ENCODE results near the gene UBTF. TPM values are rescaled to one million over a fixed set of nuclear protein-coding genes. Genes with fewer than 3 reads are reported as not detected.
A peak's percentile ranks its signal among the peaks of the same experiment; 100 is the strongest.

The UBTF gene
- total RNA-seq, 6 experiments from 2014 or later, result 22.3 to 35.9 (median 32.0) TPM

- Histone ChIP-seq H3K4me1 (peaks cover 0 to 22% (median 11%) of the 10 kb centered on the region in 4 donors), H3K27me3 (no peaks in the 10 kb centered on the region), H3K4me3 (no peak overlapping the region), H3K9me3 (no peaks in the 10 kb centered on the region), H3K27ac (no peak overlapping the region), H3K36me3 (no peaks in the 10 kb centered on the region)
- DNase-seq, result peak in 2 of 3 donors; percentile 65 to 85
- peak in 3 of 4 donors; percentile 1 to 38 (median 34) for ATAC-seq
- no peak for TF ChIP-seq CTCF (IDR thresholded peaks at IDR 0.05)
- no peak for TF ChIP-seq POLR2A (IDR thresholded peaks at IDR 0.05)
- WGBS (ENCODE audit: insufficient coverage, low coverage, low lambda C conversion rate, missing lambda C conversion rate), result 11% methylated on average over 7 of the region's 7 CpGs
- intact Hi-C loops (cut with DNase I), result no loop called here
These were observed 4.1 kb upstream of the UBTF start for GRCh38 chr17:44223541-44224071.

GRCh38 chr17:44222112-44222869, 2.8 kb upstream of the UBTF start:
- H3K27me3 ChIP-seq, result no peaks in the 10 kb centered on the region
- DNase-seq (peak; percentile 82 to 87 (median 85)), ATAC-seq (peak; percentile 5 to 21 (median 20))
- H3K27ac ChIP-seq, result peak overlapping the region; percentile 87 to 97 (median 96)
- intact Hi-C loops (cut with DNase I), result no loop called here
- WGBS (ENCODE audit: insufficient coverage, low coverage, low lambda C conversion rate, missing lambda C conversion rate), result 2% methylated on average over 33 of the region's 36 CpGs
- H3K4me1 ChIP-seq, result peaks cover 0 to 32% (median 15%) of the 10 kb centered on the region in 4 donors
- no peaks in the 10 kb centered on the region for H3K36me3 ChIP-seq
- H3K9me3 ChIP-seq, result no peaks in the 10 kb centered on the region
- peak overlapping the region; percentile 82 to 97 (median 93) for H3K4me3 ChIP-seq
- TF ChIP-seq POLR2A (IDR thresholded peaks at IDR 0.05), result peak; percentile 53
- peak in 1 of 4 donors; percentile 18 for TF ChIP-seq CTCF (IDR thresholded peaks at IDR 0.05)

GRCh38 chr17:44221862-44222111, 2.3 kb upstream of the UBTF start:
- no peaks in the 10 kb centered on the region for H3K9me3 ChIP-seq
- H3K27ac ChIP-seq, result peak overlapping the region; percentile 87 to 97 (median 96)
- peak overlapping the region; percentile 82 to 97 (median 93) for H3K4me3 ChIP-seq
- peaks cover 0 to 4% (median 0%) of the 10 kb centered on the region in 4 donors for H3K36me3 ChIP-seq
- ATAC-seq (no peak), DNase-seq (no peak)
- peaks cover 0 to 33% (median 15%) of the 10 kb centered on the region in 4 donors for H3K4me1 ChIP-seq
- WGBS (ENCODE audit: insufficient coverage, low coverage, low lambda C conversion rate, missing lambda C conversion rate), result 0% methylated on average over 16 of the region's 17 CpGs
- intact Hi-C loops (cut with DNase I), result no loop called here
- TF ChIP-seq CTCF (IDR thresholded peaks at IDR 0.05) (no peak), POLR2A (IDR thresholded peaks at IDR 0.05) (no peak)
- H3K27me3 ChIP-seq, result no peaks in the 10 kb centered on the region

GRCh38 chr17:44221084-44221861, 1.8 kb upstream of the UBTF start:
- Histone ChIP-seq H3K4me3 (peak overlapping the region; percentile 82 to 97 (median 93)), H3K27ac (peak overlapping the region; percentile 87 to 97 (median 96)), H3K27me3 (no peaks in the 10 kb centered on the region), H3K9me3 (no peaks in the 10 kb centered on the region), H3K4me1 (peaks cover 0 to 33% (median 15%) of the 10 kb centered on the region in 4 donors), H3K36me3 (peaks cover 2 to 9% (median 3%) of the 10 kb centered on the region in 4 donors)
- ATAC-seq (peak; percentile 34 to 62 (median 50)), DNase-seq (peak; percentile 82 to 89 (median 87))
- intact Hi-C loops (cut with DNase I), result no loop called here
- under 1% methylated on average over 36 of the region's 54 CpGs for WGBS (ENCODE audit: insufficient coverage, low coverage, low lambda C conversion rate, missing lambda C conversion rate)
- TF ChIP-seq POLR2A (IDR thresholded peaks at IDR 0.05) (peak; percentile 60), CTCF (IDR thresholded peaks at IDR 0.05) (no peak)
